ENCODE results near the gene EOLA1.
A peak's percentile ranks its signal among the peaks of the same experiment; 100 is the strongest.
"Not testable (repeated sequence)": the region's sequence is repeated elsewhere in the genome, so short reads cannot be mapped to it uniquely, and the experiment has no call there.

EOLA1 gene

DNA sequence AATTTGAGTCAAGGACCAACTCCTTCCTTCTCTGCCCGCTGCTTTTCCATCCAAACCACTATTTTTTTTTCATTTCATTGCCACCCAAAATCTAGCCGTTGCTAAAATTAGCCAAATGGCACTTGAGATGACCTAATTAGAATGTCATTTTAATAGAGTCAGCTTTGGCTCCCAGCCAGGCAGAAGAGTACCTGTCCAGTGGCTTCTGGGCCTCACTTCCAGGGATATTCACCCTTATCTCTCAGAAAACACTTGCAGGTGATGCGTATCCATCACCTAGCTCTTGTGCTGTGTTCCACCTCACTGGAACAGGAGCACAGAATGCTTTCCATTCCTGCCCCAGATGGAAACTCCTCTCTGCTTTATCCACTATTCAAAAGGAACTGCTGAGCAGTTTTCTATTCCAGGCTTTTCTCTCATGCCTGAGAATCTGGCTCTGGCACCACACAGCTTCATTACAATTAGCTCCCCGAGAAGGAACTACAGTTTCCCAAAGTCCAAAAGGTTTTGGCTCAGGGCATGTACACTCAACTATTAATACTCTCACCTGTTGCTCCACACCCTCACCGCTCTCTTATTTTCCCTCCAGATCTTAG is 28.0 kb downstream of the EOLA1 start:
- DNase-seq (ENCODE audit: low read depth), result no peak
- TF ChIP-seq, protein P1, sequence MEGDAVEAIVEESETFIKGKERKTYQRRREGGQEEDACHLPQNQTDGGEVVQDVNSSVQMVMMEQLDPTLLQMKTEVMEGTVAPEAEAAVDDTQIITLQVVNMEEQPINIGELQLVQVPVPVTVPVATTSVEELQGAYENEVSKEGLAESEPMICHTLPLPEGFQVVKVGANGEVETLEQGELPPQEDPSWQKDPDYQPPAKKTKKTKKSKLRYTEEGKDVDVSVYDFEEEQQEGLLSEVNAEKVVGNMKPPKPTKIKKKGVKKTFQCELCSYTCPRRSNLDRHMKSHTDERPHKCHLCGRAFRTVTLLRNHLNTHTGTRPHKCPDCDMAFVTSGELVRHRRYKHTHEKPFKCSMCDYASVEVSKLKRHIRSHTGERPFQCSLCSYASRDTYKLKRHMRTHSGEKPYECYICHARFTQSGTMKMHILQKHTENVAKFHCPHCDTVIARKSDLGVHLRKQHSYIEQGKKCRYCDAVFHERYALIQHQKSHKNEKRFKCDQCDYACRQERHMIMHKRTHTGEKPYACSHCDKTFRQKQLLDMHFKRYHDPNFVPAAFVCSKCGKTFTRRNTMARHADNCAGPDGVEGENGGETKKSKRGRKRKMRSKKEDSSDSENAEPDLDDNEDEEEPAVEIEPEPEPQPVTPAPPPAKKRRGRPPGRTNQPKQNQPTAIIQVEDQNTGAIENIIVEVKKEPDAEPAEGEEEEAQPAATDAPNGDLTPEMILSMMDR (IDR thresholded peaks at IDR 0.05; ENCODE audit: insufficient read depth, low read depth, low read length, missing control alignments), result no peak
- no peak overlapping the region for H3K4me3 ChIP-seq (ENCODE audit: low read depth, low read length)

DNA sequence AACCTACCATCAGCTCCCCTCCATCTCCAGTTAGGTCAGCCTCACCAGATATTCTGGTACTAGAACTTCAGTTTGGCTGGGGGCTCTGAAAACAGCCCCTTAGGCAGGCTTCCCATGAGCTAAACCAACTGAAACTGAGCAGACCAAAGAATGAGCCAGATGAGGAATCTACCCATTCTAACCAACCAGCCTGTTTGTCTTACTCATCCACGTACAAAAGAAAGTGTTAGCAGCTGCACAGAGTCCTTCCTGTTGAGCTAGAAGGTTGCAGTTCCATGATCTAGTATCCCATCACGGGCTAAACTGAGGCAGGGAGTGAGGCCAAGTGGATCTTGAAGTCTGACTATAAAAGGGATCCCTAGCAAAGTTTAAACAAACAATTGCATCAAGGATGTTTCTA is 29.0 kb downstream of the EOLA1 start:
- no peak overlapping the region for H3K4me3 ChIP-seq (ENCODE audit: low read depth, low read length)
- DNase-seq (ENCODE audit: low read depth), result peak; percentile 21
- TF ChIP-seq, protein P1 (IDR thresholded peaks at IDR 0.05; ENCODE audit: insufficient read depth, low read depth, low read length, missing control alignments), result no peak

DNA sequence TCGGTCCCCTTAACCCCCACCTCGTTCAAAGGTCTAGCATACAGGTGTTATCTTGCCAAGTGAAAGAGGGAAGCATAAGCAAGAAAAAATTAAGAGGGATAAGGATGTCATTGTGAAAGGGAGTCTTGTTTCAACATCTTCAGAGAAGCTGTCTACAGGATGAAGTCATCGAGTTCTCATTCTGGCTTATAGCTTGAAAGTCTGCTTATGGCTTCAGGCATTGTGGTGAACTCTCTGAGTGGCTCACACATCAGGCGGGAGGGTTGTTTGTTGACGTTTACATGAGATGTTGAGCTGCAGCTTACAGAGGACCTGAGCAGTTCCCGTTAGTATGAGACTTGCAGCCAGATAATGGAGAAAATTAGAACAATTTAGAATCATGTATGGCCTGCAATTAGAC is 29.9 kb downstream of the EOLA1 start:
- no peak overlapping the region for H3K4me3 ChIP-seq (ENCODE audit: low read depth, low read length)
- no peak for DNase-seq (ENCODE audit: low read depth)
- TF ChIP-seq, protein P1 (IDR thresholded peaks at IDR 0.05; ENCODE audit: insufficient read depth, low read depth, low read length, missing control alignments), result no peak

DNA sequence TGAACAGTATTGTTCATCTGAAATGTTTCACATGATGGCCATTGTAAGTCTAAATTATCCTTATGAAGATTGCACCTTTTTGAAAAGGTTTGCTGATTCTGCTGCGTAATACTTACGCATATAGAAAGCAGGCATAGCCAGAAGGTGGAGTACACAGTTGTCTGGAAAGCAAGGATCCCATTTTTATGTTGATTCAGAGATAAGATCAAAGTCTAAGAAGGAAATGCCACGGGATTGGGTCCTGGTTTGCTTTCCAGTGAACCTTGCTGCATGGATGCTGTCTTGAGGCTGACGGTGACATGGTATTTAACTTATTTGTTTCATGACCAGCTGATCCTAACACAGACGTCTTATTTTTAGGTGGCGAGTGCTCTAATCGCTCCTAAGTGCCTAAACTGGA is 31.0 kb downstream of the EOLA1 start:
- TF ChIP-seq, protein P1 (IDR thresholded peaks at IDR 0.05; ENCODE audit: insufficient read depth, low read depth, low read length, missing control alignments), result no peak
- DNase-seq (ENCODE audit: low read depth), result no peak
- no peak overlapping the region for H3K4me3 ChIP-seq (ENCODE audit: low read depth, low read length)

DNA sequence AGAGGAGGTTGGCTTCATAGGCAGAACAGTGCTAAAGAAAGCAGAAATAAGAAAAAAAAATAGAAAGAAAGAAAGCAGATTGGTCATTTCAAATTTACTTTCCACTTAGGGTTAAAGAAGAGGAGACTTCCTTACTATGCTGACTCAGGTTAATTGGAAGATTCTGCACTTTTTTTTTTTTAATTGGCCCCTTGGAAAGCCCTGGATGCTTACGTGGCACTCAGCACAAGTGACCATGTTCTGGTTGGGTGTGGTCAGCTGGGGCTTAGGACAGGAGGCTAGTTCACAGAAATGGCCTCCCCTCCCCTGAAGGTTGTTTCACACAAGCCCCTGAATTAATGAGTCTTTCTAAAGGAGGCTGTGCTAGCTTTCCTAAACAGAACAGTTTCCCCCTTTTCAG is 31.9 kb downstream of the EOLA1 start:
- H3K4me3 ChIP-seq (ENCODE audit: low read depth, low read length), result no peak overlapping the region
- no peak for DNase-seq (ENCODE audit: low read depth)
- TF ChIP-seq, protein P1 (IDR thresholded peaks at IDR 0.05; ENCODE audit: insufficient read depth, low read depth, low read length, missing control alignments), result no peak

DNA sequence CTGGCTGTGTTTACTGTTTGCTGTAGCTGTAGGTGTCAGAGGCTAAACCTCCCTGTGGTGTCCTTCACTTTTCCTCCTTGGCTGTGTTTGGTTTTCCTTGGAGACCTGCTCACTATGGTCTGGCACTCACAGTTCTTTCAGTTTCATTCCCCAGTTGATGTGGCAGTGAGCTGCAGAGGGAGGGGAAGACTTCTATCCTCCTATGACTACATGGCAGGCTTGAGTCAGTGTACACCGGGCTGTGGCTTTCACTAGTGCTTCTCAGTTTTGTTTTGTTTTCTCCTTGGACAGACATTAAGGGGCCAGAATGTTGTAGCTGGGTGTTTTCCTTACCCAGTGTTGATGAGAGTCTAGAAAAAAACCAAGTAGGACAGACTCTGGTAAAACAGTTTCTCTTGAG is 32.6 kb downstream of the EOLA1 start:
- not testable (repeated sequence) for H3K4me3 ChIP-seq (ENCODE audit: low read depth, low read length); DNase-seq (ENCODE audit: low read depth)

DNA sequence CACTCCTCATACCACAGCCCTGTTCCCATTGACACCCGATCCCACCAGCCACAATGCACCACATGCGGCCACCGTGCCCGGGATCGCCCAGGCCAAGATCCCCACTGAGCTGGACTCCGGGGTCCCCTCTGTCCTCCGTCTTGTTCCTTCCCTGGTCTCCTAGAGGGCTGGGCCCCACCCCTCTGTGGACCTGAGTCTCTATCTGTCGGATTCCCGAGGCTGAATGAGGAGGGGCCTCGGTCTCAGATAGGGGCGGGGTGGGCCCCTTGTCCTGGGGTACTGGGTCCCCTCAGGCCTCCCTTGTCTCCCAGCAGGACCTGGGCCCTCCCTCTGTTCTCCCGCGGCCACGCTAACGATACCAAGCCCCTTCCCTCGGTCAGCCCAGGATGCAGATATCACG is 44.8 kb downstream of the EOLA1 start:
- DNase-seq (ENCODE audit: low read depth); H3K4me3 ChIP-seq (ENCODE audit: low read depth, low read length): not testable (repeated sequence)

DNA sequence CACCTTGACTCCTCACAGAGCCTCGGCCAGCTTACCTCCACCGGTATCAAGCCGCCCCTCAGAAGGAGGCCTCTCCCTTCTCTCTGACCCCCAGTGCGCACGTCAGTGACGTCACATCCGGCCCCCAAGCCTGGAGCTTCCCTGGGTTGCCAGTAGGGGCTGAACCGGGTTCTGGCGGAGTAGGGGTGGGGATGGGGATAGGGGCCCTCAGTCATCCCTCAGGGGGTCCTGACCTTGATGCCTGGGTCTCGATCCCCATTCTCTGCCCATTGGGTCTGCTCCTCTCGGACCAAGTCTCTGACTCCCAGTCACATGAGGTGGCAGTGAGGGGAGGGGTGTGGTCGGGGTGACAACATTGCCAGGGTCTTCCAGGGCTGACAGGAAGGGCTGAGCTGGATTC is 46.5 kb downstream of the EOLA1 start, which contains the start of gene MAGEA9B:
TSS of gene MAGEA9B (minus strand) at position 101 of the 400 bp plus-strand sequence. CDS start 4,280 bp downstream, outside the sequence.
- H3K4me3 ChIP-seq (ENCODE audit: low read depth, low read length); DNase-seq (ENCODE audit: low read depth): not testable (repeated sequence)

DNA sequence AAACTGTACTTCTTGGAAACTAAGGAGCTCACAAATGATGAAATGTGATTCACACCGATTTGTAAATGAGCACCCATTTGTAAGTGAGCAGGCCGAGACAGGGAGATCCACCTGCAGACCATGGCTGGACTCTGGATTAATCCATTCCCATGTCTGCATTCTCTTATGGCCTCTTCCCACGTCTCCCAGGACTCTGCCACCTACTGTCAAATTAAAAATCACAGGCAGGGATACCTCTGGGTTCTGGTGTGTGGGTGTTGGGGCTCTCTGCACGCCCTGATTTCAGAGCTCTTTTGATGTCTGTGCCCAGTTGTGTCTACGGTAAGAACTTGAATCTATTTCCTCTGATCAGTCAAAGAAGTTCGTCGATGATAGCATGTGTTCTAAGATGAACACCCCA is 50.2 kb downstream of the EOLA1 start:
- not testable (repeated sequence) for H3K4me3 ChIP-seq (ENCODE audit: low read depth, low read length); DNase-seq (ENCODE audit: low read depth)

DNA sequence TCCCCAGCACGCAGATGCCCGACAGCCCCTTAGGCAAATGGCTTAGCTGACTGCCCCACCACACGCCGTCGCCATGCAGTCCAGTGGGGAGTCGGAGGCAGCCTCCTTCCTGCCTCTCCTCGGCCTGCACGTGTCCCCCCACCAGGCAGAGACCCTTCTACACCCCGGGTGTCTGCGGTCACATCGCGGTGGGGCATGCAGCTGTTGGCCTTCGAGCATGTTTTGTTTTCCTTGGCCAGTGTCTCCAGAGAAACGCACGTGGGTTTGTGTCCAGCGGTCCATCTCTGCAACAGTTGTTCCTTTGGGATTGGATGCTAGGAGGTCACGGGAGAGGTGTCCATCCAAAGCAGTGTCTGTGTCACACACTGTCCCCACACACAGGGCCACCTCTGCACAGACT is 54.4 kb downstream of the EOLA1 start, which contains the start of gene HSFX2:
TSS of gene HSFX2 (minus strand) at position 101 of the 400 bp plus-strand sequence. CDS start 614 bp downstream, outside the sequence.
- not testable (repeated sequence) for H3K4me3 ChIP-seq (ENCODE audit: low read depth, low read length); DNase-seq (ENCODE audit: low read depth)

DNA sequence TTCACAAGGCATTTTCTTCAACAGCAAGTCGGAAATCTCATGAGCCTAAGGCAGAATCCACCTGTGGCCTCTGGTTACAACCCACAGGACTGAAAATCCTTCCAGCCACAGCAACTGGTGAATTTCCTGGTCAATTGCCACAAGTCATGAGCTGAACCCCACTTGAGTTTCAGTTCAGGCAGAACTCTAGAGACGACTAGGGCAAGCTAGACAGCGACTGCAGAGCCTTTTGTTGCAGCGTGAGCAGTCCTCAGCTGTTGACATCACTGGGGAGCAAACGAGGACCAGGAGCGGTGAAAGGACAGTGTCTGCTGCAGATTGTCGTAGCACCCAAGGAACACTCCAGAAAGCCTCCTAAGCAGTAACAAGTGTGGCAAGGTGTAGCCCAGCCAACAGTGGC is 55.1 kb downstream of the EOLA1 start:
- H3K4me3 ChIP-seq (ENCODE audit: low read depth, low read length); DNase-seq (ENCODE audit: low read depth): not testable (repeated sequence)
